SH-SY5Y (cell line): ENCODE data around the gene AP2S1.

Experiments used
- GATA2 ChIP-seq: IDR thresholded peaks from 2 replicates; pipeline ENCODE4 v1.6.1; 2011; ENCODE audit warnings: mild to moderate bottlenecking, low read depth, low read length
- GATA3 ChIP-seq: IDR thresholded peaks from 2 replicates; pipeline ENCODE4 v1.6.1; 2011; ENCODE audit warnings: low read depth, mild to moderate bottlenecking, low read length, moderate library complexity

GRCh38 chr19:46875657-46876056 lies 25.0 kb upstream of the AP2S1 start:
- no peak for TF ChIP-seq GATA2
- no peak for TF ChIP-seq GATA3
